M059J (cell line): ENCODE results near the gene KRTAP10-3. TPM values are rescaled to one million over a fixed set of nuclear protein-coding genes. Genes with fewer than 3 reads are reported as not detected.
"Not testable (repeated sequence)": the region's sequence is repeated elsewhere in the genome, so short reads cannot be mapped to it uniquely, and the experiment has no call there.

Source experiments
- DNase-seq: peaks from one replicate; pipeline ENCODE4 v3.0.0-alpha.2; 2012; ENCODE audit warnings: low read depth
- total RNA-seq: library from RNA; depleted of rRNA; stranded (reverse); fragments of >200 nt; shearing (Covaris generic); gene quantifications from 2 replicates; pipeline ENCODE4 v1.2.3, GENCODE V29; 2014

KRTAP10-3 gene
- total RNA-seq, 1 experiment from 2014 or later: not detected

DNA sequence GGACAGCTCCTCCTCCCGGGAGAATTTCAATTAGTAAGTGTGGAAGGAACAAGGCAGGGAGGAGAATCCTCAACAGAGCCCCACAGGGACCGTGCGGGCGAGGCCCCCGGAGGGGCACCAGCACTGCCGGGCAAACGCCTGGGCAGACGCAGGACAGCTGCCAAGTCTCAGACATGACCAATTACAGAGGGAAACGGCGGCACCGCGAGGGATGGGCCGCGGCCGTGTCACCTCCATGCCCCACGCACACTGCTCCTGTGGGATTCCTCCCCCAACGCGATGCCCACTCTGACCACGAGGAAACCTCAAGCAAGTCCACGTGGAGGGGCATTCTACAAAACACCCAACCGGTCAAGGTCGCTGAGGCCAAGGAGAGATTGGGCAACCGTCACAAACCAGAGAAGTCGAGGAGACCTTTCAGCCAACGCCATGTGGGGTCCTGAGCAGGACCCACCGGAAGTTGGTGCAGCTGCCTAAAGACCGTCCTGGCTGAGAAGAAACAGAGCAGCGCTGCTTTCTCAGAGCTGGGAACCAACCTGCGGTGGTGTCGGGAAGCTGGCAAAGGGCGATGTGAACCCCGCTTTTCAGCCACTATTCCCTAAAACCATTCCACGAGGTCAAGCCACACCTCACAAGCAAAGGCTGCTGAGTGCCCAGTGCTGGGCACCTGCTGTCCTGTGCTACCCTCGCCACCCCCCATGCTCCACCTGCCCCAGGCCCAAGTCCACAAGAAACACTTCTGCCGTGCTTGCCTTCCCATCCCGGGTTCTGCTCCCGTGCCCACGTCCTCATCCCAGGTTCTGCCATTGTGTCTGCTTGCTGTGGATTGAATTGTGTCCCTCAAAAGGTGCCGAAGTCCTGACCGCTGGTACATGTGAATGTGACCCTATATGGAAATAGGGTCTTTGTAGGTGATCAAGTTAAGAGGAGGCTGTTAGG lies 13.5 kb upstream of the KRTAP10-3 start:
- no peak for DNase-seq

- DNase-seq: no peak
Measured at GRCh38 chr21:44571296-44571695, 12.7 kb upstream of the KRTAP10-3 start.

DNA sequence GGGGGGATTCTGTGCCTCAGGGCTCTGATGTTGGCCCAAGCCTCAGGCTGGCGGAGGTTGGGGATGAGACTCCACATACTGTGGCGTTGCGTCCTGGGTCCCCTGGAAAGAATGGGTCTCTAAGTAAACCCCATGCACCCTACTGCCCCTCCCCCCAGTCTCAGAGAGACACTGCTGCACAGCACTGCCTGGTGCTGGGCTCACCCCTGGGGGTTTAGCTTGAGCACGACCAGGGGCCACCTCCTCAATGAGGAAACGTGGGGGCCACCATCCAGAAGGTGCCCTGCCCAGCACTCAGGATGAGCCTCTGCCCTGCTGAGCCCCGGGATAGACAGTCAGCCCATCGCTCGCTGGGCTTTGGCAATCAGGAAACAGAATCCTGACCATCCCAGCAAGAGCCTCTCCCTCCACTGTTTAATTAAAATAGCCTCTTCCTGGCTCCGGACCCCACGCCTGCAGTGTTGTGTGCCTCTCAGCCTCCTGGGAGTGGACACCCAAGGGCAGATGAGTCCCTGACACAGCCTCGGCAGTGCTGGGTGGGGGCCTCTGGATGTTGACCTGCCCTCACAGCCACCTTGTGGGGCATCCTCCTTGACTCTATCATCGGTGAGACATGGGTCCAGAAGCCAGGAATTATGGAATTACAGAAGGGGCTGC lies 11.4 kb upstream of the KRTAP10-3 start:
- DNase-seq: no peak

GRCh38 chr21:44568667-44569556 lies 10.3 kb upstream of the KRTAP10-3 start:
- no peak for DNase-seq

DNA sequence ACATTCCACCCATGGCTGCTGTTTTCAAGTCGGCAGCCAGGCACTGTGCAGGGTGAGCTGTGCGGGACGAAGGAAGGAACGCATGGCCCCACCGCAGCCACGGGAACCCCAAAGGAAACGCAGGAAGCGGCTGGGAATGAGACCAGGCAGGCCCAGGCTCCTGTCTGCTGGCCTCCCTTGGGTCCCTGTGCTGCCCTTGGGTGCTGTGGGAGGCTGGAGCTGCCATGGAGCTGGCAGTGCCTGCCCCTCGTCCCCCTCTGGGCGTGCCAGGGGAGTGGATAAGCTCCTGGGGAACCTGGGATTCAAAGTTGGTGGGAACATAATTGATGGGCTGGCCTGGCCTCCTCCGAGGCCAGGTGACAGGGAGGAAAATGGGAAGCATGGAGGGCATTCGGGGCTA lies 9.7 kb upstream of the KRTAP10-3 start:
- no peak for DNase-seq

DNA sequence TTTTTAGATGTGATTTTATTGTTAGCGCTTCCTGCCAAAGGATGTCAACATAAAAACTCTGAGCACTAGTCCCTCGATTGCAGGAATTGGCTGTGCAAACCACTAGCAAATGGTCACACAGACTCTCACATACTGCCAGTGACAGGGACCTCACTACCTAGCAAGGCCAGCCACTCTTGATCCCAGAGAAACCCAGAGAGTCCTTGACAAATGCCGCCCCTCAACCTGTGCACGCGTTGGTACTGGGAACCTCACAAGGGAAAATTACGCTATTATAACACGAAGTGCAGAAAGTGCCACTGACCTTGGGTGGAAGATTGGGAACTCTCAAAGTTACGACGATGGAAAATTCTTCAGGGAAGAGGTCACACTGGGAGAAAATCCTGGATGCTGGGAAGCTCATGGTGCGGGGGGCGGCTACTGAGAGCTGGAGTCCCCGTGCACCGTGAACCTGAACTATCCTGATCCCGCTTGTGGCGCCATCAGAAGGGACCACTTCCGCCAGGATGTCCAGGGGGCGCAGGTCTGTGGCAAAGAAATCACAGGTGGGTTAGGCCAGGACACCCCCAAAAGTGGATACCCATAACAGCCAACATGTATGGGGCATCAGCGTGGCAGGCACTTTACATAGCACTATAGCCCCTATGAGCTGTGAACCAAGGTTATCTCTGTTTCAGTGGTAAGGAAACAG lies 9.0 kb upstream of the KRTAP10-3 start:
- DNase-seq: no peak

DNA sequence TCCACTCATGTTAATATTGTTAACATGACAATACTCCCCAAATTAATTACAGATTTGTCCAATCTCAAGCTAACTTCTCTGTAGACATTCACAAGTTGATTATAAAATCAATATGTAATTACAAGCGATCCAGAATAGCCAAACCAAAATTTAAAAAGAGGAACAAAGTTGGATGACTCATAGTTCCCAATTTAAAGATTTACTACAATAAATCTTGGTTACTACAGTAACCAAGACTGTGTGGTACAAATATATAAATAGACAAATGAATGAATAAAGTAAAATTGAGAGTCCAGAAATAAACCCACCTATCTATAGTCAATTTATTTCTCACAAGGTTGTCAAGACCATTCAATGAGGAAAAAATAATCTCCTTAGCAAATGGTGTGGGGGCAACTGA lies 7.8 kb upstream of the KRTAP10-3 start:
- no peak for DNase-seq

DNA sequence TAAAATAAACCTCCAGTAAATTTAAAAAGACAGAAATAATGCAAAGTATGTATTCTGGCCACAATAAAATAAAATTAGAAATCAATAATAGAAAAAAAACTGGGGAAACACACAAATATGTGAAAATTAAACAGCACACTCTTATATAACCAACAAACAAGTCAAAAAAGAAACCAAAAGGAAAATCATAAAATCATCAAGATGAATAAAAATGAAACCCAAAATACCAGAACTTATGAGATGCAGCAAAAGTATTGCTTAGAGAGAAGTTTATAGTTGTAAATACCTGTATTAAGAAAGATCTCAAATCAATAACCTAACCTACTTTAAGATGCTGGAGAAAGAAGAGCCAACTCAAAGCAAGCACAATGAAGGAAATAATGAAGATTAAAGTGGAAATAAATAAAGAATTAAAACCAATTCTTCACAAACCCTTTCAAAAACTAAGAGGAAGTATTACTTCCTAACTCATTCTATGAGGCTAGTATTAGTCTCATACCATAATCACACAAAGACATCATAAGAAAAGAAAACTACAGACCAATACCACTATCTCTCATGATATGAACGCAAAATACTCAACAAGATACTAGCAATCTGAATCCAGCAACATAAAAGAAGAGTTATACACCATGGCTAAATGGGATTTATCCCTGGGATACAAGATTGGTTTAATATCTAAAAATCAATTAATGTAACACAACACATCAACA lies 6.4 kb upstream of the KRTAP10-3 start:
- no peak for DNase-seq

GRCh38 chr21:44564099-44564498 lies 5.5 kb upstream of the KRTAP10-3 start:
- no peak for DNase-seq

- not testable (repeated sequence) for DNase-seq
Measured at GRCh38 chr21:44558329-44558675, 293 bp downstream of the KRTAP10-3 start.

DNA sequence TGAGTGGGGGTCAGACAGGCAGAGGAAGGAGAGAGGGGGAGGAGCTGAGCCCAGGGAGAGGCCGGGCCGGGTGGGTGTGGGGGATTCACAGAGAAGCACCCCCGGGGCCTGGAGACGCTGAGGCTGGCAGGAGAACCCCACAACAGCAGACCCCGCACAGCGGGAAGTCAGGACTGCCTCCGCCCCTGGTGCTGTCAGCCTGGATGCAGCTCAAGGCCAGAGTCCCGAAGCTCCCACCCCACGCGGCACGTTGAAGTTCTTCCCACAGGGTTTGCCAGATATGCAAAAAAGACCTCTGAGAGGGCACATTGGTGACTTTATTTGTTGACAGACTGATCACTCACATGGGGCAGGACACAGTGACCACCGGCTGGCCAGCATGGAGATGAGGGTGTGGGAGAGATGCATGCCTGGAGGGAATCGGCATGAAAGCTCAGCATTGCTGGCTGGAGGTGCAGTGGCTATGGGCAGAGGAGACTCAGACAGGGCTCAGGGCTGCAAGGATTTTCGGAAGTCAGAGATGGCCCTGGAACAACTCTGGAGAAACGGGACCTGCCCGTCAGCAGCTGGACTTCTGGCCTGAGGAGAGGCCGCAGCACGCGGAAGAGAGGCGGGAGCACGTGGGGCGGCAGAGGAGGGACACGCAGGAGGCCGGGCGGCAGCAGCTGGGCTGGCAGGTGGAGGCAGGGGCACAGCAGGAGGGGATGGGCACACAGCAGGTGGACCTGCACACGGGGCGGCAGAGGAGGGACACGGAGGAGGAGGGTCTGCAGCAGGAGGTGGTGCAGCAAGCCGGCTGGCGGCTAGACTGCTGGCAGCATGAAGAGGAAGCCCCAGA lies 885 bp downstream of the KRTAP10-3 start:
- DNase-seq: no peak

DNA sequence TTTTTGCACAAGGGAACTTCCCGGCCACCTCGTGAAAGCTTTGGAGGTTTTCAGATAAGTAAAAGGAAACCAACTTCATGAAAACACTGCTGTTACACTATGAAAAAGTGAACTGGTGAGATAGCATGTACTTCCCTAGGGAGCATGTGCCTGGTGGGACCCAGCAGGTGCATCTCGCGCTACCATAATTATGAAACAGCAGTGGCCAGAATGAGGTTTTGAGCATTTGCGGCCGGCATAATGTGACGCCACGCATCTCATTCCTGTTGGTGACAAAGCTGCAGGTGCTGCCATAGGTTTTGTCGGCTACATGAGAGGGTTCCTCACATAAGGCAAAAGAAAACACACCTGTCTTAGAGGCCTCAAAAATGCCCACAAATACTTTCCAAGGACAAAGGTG lies 1.7 kb downstream of the KRTAP10-3 start:
- no peak for DNase-seq

DNA sequence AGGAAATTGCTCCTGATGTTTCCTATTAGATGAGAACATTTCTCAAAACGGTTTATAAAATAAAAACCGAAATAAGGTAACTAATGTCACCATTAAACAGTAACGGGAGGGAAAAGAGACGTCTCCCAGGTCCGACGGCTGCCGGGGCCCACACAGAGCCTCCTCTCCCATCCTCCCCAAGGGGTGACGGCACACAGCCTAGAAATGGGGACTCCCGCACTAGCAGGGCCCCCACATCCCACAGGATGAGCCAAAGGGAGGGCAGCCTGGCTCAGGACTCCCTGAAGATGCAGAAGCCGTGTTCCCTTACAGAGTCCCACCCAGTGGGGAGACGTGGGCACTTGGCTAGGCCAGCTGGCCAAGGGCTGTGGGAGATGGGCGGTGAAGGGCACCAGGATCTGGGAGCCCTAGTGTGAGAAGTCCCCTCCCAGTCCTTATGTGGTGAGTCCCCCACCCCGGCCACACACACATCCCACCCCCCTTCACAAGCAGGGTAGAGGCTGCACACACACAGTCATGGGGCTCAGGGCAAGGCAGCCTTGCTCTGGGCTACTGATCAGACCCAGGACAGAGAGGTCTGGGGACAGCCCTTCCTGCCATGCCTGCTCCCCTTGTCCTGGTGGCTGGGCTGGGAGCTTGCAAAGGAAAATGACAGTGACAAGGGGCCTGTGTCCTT lies 3.3 kb downstream of the KRTAP10-3 start:
- no peak for DNase-seq

- DNase-seq: no peak
Measured at GRCh38 chr21:44552681-44553080, 5.9 kb downstream of the KRTAP10-3 start.

DNA sequence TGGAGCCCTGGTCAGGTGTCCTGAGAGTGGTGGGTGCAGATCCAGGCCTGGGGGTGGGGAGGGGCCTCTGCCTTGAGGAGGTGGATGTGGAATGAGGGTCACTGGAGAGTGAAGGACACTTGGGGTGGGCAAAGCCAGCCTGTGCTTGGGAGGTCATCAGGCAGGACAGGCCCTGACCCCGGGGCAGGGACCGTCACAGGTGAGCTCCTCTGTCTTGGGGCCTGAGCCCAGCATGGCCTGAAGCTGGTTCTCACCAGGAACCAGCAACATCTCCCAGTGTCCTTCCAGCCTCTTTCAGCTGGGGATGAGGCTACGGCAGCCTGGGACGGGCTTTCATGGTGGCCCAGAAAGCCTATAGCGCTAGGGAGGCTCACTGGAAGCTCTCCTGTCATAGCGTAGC lies 6.5 kb downstream of the KRTAP10-3 start:
- DNase-seq: no peak

DNA sequence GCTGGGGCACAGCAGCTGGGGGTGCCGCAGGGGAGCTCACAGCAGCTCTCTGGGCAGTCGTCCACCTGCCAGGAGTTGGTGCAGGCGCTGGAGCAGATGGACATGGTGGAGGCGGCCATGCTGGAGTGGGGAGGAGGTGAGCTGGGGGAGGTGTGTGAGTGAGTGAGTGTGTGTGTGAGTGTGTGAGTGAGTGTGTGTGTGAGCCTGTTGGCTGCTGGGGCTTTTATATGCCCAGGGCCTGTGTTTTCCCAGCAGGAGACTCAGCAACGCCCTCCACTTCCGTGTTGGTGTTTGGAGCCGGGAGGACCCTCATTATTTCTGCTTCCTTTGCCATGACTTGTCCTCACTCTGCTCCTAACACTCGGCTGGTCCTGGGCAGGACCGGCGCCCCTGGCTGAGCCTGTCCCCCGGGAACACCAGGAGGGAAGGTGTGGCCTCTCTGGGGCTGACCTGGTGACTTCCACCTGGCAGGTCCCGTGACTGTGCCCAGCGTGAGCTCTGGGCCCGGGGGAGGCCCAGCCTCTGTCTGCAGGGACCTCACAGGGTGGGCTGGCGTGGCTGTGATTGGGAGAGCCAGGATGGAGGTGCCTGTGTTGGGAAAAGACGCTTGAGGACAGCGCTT lies 7.1 kb downstream of the KRTAP10-3 start, which contains the start of gene KRTAP10-2:
KRTAP10-2 (minus strand) TSS at position 166 of the 622 bp plus-strand sequence; CDS start at position 119, 47 bp downstream.
- DNase-seq: no peak

- DNase-seq: no peak
Measured at GRCh38 chr21:44550807-44551206, 7.8 kb downstream of the KRTAP10-3 start.

GRCh38 chr21:44550285-44550684 lies 8.3 kb downstream of the KRTAP10-3 start:
- DNase-seq: not testable (repeated sequence)
